Measurements from ENCODE around the gene GOT1.

DNA sequence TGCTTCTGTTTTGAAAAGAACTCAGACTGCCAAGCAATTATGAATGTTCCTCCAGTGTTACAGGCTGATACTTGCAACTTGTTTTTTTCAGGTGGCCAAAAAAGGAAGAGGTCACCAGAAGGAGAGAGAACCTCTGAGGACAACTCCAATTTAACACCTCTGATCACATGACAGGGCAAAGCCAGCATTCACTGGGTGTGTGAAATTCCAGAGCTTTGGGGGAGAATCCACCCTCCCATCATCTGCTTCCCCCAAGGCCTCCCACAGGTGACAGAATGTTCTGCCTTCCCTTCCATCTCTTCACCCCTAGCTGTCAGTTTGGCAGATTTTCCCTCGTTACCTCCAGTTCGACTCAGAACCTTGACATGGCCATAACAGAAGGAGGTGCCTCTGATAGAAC is 39.1 kb downstream of the GOT1 start:
- TF ChIP-seq KAT7 (CRISPR knock-in tag; IDR thresholded peaks at IDR 0.05; ENCODE audit: borderline replicate concordance) (no peak), CREB1 (CRISPR knock-in tag; IDR thresholded peaks at IDR 0.05) (no peak), HMGA2 (CRISPR knock-in tag; IDR thresholded peaks at IDR 0.05) (no peak), ZNF121 (CRISPR knock-in tag; IDR thresholded peaks at IDR 0.05) (no peak), CTCF (IDR thresholded peaks at IDR 0.05) (no peak), TEAD1 (CRISPR knock-in tag; IDR thresholded peaks at IDR 0.05) (no peak)
- TF ChIP-seq, protein P1, sequence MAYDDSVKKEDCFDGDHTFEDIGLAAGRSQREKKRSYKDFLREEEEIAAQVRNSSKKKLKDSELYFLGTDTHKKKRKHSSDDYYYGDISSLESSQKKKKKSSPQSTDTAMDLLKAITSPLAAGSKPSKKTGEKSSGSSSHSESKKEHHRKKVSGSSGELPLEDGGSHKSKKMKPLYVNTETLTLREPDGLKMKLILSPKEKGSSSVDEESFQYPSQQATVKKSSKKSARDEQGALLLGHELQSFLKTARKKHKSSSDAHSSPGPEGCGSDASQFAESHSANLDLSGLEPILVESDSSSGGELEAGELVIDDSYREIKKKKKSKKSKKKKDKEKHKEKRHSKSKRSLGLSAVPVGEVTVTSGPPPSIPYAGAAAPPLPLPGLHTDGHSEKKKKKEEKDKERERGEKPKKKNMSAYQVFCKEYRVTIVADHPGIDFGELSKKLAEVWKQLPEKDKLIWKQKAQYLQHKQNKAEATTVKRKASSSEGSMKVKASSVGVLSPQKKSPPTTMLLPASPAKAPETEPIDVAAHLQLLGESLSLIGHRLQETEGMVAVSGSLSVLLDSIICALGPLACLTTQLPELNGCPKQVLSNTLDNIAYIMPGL (CRISPR knock-in tag; IDR thresholded peaks at IDR 0.05) = no peak
- TF ChIP-seq, protein P2, sequence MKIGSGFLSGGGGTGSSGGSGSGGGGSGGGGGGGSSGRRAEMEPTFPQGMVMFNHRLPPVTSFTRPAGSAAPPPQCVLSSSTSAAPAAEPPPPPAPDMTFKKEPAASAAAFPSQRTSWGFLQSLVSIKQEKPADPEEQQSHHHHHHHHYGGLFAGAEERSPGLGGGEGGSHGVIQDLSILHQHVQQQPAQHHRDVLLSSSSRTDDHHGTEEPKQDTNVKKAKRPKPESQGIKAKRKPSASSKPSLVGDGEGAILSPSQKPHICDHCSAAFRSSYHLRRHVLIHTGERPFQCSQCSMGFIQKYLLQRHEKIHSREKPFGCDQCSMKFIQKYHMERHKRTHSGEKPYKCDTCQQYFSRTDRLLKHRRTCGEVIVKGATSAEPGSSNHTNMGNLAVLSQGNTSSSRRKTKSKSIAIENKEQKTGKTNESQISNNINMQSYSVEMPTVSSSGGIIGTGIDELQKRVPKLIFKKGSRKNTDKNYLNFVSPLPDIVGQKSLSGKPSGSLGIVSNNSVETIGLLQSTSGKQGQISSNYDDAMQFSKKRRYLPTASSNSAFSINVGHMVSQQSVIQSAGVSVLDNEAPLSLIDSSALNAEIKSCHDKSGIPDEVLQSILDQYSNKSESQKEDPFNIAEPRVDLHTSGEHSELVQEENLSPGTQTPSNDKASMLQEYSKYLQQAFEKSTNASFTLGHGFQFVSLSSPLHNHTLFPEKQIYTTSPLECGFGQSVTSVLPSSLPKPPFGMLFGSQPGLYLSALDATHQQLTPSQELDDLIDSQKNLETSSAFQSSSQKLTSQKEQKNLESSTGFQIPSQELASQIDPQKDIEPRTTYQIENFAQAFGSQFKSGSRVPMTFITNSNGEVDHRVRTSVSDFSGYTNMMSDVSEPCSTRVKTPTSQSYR (CRISPR knock-in tag; IDR thresholded peaks at IDR 0.05) = no peak
